Liver (tissue), 9 donors: ENCODE measurements around the gene NCAM2. TPM values are rescaled to one million over a fixed set of nuclear protein-coding genes. Genes with fewer than 3 reads are reported as not detected.

Experiments
- DNase-seq: peaks from one replicate; pipeline ENCODE4 v3.0.0-alpha.2; 2017; ENCODE audit warnings: low spot score
- H3K27ac ChIP-seq, 2 donors: one replicate each; pipeline ENCODE4 v1.7.0; 2013; ENCODE audit warnings: inconsistent platforms in 2 of 2, low read length in 2 of 2, control low read depth in 1 of 2, low read depth in 1 of 2, mild to moderate bottlenecking in 1 of 2
- H3K27me3 ChIP-seq, 4 donors: one replicate each; pipeline versions ENCODE4 v1.6.1 to v1.7.0; 2013; ENCODE audit warnings: low read length in 3 of 4, inconsistent platforms in 1 of 4, mild to moderate bottlenecking in 1 of 4, moderate library complexity in 1 of 4; ENCODE audit not compliant: control insufficient read depth in 4 of 4, insufficient read depth in 4 of 4
- H3K36me3 ChIP-seq, 4 donors: one replicate each; pipeline versions ENCODE4 v1.6.1 to v1.7.0; 2013; ENCODE audit warnings: low read length in 3 of 4, mild to moderate bottlenecking in 3 of 4, low read depth in 1 of 4, moderate library complexity in 1 of 4; ENCODE audit not compliant: control insufficient read depth in 4 of 4, insufficient read depth in 3 of 4
- H3K4me1 ChIP-seq, 4 donors: one replicate each; pipeline versions ENCODE4 v1.6.1 to v1.7.0; 2013; ENCODE audit warnings: low read length in 3 of 4, mild to moderate bottlenecking in 3 of 4, moderate library complexity in 1 of 4; ENCODE audit not compliant: control insufficient read depth in 4 of 4, insufficient read depth in 4 of 4
- H3K4me3 ChIP-seq, 3 donors: one replicate each; pipeline versions ENCODE4 v1.6.1 to v1.7.0; 2013; ENCODE audit warnings: low read length in 3 of 3, control low read depth in 1 of 3, low read depth in 1 of 3, mild to moderate bottlenecking in 1 of 3
- H3K9ac ChIP-seq, 2 donors: one replicate each; pipeline ENCODE4 v1.7.0; 2013; ENCODE audit warnings: low read length in 2 of 2, mild to moderate bottlenecking in 2 of 2, moderate library complexity in 2 of 2, control low read depth in 1 of 2, low read depth in 1 of 2
- H3K9me3 ChIP-seq, 4 donors: one replicate each; pipeline versions ENCODE4 v1.6.1 to v1.7.0; 2013; ENCODE audit warnings: low read length in 3 of 4; ENCODE audit not compliant: control insufficient read depth in 4 of 4
- ATF3 ChIP-seq: IDR thresholded peaks from 2 replicates; pipeline ENCODE4 v1.6.1; 2016; ENCODE audit warnings: antibody characterized with exemption
- CTCF ChIP-seq: fragments of 150-350 bp; IDR thresholded peaks from 2 replicates; pipeline ENCODE4 v1.5.1; 2017; ENCODE audit warnings: improper control_type of control experiment, low read depth, low read length; ENCODE audit not compliant: missing input control
- EGR1 ChIP-seq, 2 donors: IDR thresholded peaks; 2 replicates each; pipeline ENCODE4 v1.6.1; 2016 to 2018; ENCODE audit warnings: antibody characterized with exemption in 2 of 2, low read depth in 2 of 2
- FOXA1 ChIP-seq: IDR thresholded peaks from 2 replicates; pipeline ENCODE4 v1.6.1; 2016; ENCODE audit warnings: antibody characterized with exemption
- FOXA2 ChIP-seq: IDR thresholded peaks from 2 replicates; pipeline ENCODE4 v1.6.1; 2016; ENCODE audit warnings: antibody characterized with exemption
- GABPA ChIP-seq, 2 donors: IDR thresholded peaks in 1 of 2; conservative IDR thresholded peaks in 1 of 2; 2 replicates each; pipeline ENCODE4 v1.6.1; 2016; ENCODE audit warnings: antibody characterized with exemption in 2 of 2, mild to moderate bottlenecking in 1 of 2, moderate library complexity in 1 of 2
- HNF4A ChIP-seq, 2 donors: conservative IDR thresholded peaks; 2 replicates each; pipeline ENCODE4 v1.6.1; 2016; ENCODE audit warnings: antibody characterized with exemption in 2 of 2, mild to moderate bottlenecking in 2 of 2
- HNF4G ChIP-seq: IDR thresholded peaks from 2 replicates; pipeline ENCODE4 v1.6.1; 2016; ENCODE audit warnings: antibody characterized with exemption
- JUND ChIP-seq, 2 donors: IDR thresholded peaks; 2 replicates each; pipeline ENCODE4 v1.6.1; 2016; ENCODE audit warnings: antibody characterized with exemption in 2 of 2
- MAX ChIP-seq: IDR thresholded peaks from 2 replicates; pipeline ENCODE4 v1.6.1; 2016; ENCODE audit warnings: antibody characterized with exemption
- NR2F2 ChIP-seq: IDR thresholded peaks from 2 replicates; pipeline ENCODE4 v1.6.1; 2016; ENCODE audit warnings: antibody characterized with exemption
- RAD21 ChIP-seq, 2 donors: IDR thresholded peaks; 2 replicates each; pipeline ENCODE4 v1.6.1; 2016; ENCODE audit warnings: antibody characterized with exemption in 2 of 2, mild to moderate bottlenecking in 2 of 2
- REST ChIP-seq: IDR thresholded peaks from 2 replicates; pipeline ENCODE4 v1.6.1; 2016; ENCODE audit warnings: antibody characterized with exemption, mild to moderate bottlenecking
- RXRA ChIP-seq, 2 donors: IDR thresholded peaks; 2 replicates each; pipeline ENCODE4 v1.6.1; 2017 to 2018; ENCODE audit warnings: antibody characterized with exemption in 2 of 2, mild to moderate bottlenecking in 1 of 2
- SP1 ChIP-seq: IDR thresholded peaks from 2 replicates; pipeline ENCODE4 v1.6.1; 2018; ENCODE audit warnings: antibody characterized with exemption, mild to moderate bottlenecking
- TAF1 ChIP-seq: conservative IDR thresholded peaks from 2 replicates; pipeline ENCODE4 v1.6.1; 2016; ENCODE audit warnings: antibody characterized with exemption, mild to moderate bottlenecking
- YY1 ChIP-seq: IDR thresholded peaks from 2 replicates; pipeline ENCODE4 v1.6.1; 2016; ENCODE audit warnings: antibody characterized with exemption, mild to moderate bottlenecking
- WGBS: extraction: QIAGEN DNeasy Blood & Tissue Kit; methylation state at CpG from one replicate; pipeline ENCODE4 v1.1.7; 2013; 5-methylcytosine and 5-hydroxymethylcytosine counted together
- polyA plus RNA-seq, 2 donors: library from polyadenylated mRNA; stranded (reverse) in 1 of 2; unstranded in 1 of 2; fragments of 200-250 nt in 1 of 2; fragments of >200 nt in 1 of 2; fragmentation: Nextera tagmentation in 1 of 2; extraction: Ambion mirVana in 1 of 2; gene quantifications; one replicate each; pipeline versions ENCODE4 v1.2.1 to v1.2.3, GENCODE V29; 2013 to 2015
- total RNA-seq, 2 donors: library from RNA; depleted of rRNA; stranded (reverse); fragments of >200 nt; gene quantifications; one replicate each; pipeline ENCODE4 v1.2.3, GENCODE V29; 2014
- TF ChIP-seq, protein P1 (sequence below): IDR thresholded peaks from 2 replicates; pipeline ENCODE4 v1.6.1; 2016; ENCODE audit warnings: antibody characterized with exemption
- donor health status: healthy.
- donor health status: healthy.
- donor health status: healthy.
- donor health status: healthy.
- donor health status: healthy.

The NCAM2 gene
- total and polyA plus RNA-seq, 4 donors: 0.06 to 0.51 (median 0.24) TPM

DNA sequence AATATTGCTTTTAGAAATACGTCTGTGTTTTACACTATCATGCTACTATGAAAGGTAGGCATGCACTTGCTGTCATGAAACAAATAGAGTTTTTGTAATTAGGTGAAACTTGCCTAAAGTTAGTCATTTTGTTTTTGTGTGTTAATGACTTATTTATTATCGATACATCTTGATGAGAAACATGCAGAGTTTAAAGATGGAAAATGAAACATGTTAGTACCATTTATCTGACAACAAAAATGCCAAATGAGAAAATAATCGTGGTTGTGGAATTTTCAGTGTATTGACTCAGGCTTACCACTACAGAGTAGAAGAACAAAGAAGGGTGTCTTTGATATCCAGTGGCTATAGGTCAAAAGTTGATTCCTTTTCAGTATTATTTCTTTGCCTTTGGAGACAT, 105.5 kb downstream of the NCAM2 start:
- H3K9me3 ChIP-seq: no peaks in the 10 kb centered on the region
- no peak overlapping the region for H3K4me3 ChIP-seq
- H3K36me3 ChIP-seq: no peaks in the 10 kb centered on the region
- H3K9ac ChIP-seq: no peak overlapping the region
- WGBS: 51% methylated on average over 3 of the region's 3 CpGs
- TF ChIP-seq RXRA (IDR thresholded peaks at IDR 0.05) (no peak), HNF4G (no peak)
- H3K27ac ChIP-seq: no peak overlapping the region
- no peaks in the 10 kb centered on the region for H3K4me1 ChIP-seq
- H3K27me3 ChIP-seq: peaks cover 0 to 4% (median 0%) of the 10 kb centered on the region in 4 donors
- no peak for DNase-seq

DNA sequence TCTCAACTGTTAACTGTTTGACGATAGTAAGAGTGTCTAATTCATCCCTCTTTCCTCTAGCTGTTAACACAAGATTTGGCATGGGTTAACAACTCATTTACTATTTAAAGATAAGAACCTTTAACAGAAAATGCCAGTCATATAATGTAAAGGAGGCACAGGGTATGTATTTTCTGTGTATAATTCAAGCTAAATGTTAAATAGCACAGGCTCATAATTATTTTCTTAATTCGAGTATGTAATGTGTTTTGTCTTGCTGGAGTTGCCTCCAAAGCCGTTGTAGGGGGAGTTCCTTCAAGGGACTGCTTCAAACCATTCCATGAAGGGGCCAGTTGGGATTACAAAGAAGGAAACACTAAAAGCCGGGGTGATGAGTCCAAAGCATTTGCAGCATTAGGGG, 111.5 kb downstream of the NCAM2 start:
- Histone ChIP-seq H3K9me3 (no peaks in the 10 kb centered on the region), H3K36me3 (no peaks in the 10 kb centered on the region), H3K4me3 (no peak overlapping the region), H3K27me3 (peaks cover 0 to 4% (median 0%) of the 10 kb centered on the region in 4 donors), H3K4me1 (no peaks in the 10 kb centered on the region), H3K27ac (no peak overlapping the region), H3K9ac (no peak overlapping the region)
- TF ChIP-seq, protein P1, sequence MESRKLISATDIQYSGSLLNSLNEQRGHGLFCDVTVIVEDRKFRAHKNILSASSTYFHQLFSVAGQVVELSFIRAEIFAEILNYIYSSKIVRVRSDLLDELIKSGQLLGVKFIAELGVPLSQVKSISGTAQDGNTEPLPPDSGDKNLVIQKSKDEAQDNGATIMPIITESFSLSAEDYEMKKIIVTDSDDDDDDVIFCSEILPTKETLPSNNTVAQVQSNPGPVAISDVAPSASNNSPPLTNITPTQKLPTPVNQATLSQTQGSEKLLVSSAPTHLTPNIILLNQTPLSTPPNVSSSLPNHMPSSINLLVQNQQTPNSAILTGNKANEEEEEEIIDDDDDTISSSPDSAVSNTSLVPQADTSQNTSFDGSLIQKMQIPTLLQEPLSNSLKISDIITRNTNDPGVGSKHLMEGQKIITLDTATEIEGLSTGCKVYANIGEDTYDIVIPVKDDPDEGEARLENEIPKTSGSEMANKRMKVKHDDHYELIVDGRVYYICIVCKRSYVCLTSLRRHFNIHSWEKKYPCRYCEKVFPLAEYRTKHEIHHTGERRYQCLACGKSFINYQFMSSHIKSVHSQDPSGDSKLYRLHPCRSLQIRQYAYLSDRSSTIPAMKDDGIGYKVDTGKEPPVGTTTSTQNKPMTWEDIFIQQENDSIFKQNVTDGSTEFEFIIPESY: no peak
- TF ChIP-seq REST: no peak
- no peak for TF ChIP-seq NR2F2
- no peak for TF ChIP-seq ATF3
- TF ChIP-seq TAF1: no peak
- TF ChIP-seq RXRA (IDR thresholded peaks at IDR 0.05): no peak
- TF ChIP-seq SP1: no peak
- TF ChIP-seq CTCF: no peak
- no peak for TF ChIP-seq YY1
- TF ChIP-seq EGR1 (IDR thresholded peaks at IDR 0.05; ENCODE audit: low read depth in 2 of 2): no peak
- TF ChIP-seq HNF4G: no peak
- TF ChIP-seq JUND (IDR thresholded peaks at IDR 0.05): no peak
- no peak for TF ChIP-seq FOXA2
- TF ChIP-seq RAD21 (IDR thresholded peaks at IDR 0.05): no peak
- TF ChIP-seq GABPA (IDR thresholded peaks at IDR 0.05 in 1 of 2, conservative IDR thresholded peaks at IDR 0.05 in 1 of 2): no peak
- no peak for TF ChIP-seq HNF4A (conservative IDR thresholded peaks at IDR 0.05)
- no peak for TF ChIP-seq FOXA1
- no peak for TF ChIP-seq MAX
- 61% methylated on average over 4 of the region's 4 CpGs for WGBS
- DNase-seq: no peak
